Testis (tissue), 3 donors: Measurements from ENCODE around the gene ARL15. TPM values are rescaled to one million over a fixed set of nuclear protein-coding genes. Genes with fewer than 3 reads are reported as not detected.

Experiments
- DNase-seq: peaks from one replicate; pipeline ENCODE4 v3.0.0-alpha.2; 2019
- H3K27ac ChIP-seq, 2 donors: fragments of 200-600 bp; sonication (generic); one replicate each; pipeline ENCODE4 v1.5.1; 2019
- H3K27me3 ChIP-seq: fragments of 200-600 bp; sonication (generic); one replicate; pipeline ENCODE4 v1.5.1; 2019
- H3K36me3 ChIP-seq: fragments of 200-600 bp; sonication (generic); one replicate; pipeline ENCODE4 v1.5.1; 2017; ENCODE audit warnings: low read depth; ENCODE audit errors: missing control alignments
- H3K4me1 ChIP-seq: fragments of 200-600 bp; sonication (generic); one replicate; pipeline ENCODE4 v1.5.1; 2019
- H3K4me3 ChIP-seq, 2 donors: fragments of 200-600 bp; sonication (generic); one replicate each; pipeline ENCODE4 v1.5.1; 2017 to 2019
- H3K9me3 ChIP-seq: fragments of 200-600 bp; sonication (generic); one replicate; pipeline ENCODE4 v1.5.1; 2017
- POLR2A ChIP-seq: fragments of 450-650 bp; IDR thresholded peaks from one replicate; pipeline ENCODE4 v1.6.1; 2017; ENCODE audit warnings: antibody characterized with exemption, mild to moderate bottlenecking, moderate library complexity
- WGBS, 2 donors: methylation state at CpG; one replicate each; pipeline ENCODE4 v1.1.5; 2018; 5-methylcytosine and 5-hydroxymethylcytosine counted together
- intact Hi-C: fragments of 100-400 bp; cut with DNase I; formaldehyde crosslinking; loops from one replicate; pipeline ENCODE4 v1.15.1; 2023; ENCODE audit warnings: low total_unique reads
- polyA plus RNA-seq: library from polyadenylated mRNA; stranded (reverse); fragments of 350-450 nt; fragmentation: Illumina TruSeq; extraction: RNeasy Lipid Tissue Mini Kit (QIAGEN cat#74804); gene quantifications from one replicate; pipeline ENCODE4 v1.2.3, GENCODE V29; 2014; ENCODE audit warnings: low read depth, low replicate concordance; ENCODE audit not compliant: insufficient read depth
- total RNA-seq, 2 donors: library from RNA; depleted of rRNA; stranded (reverse); fragments of >200 nt; gene quantifications; one replicate each; pipeline ENCODE4 v1.2.3, GENCODE V29; 2016
- TF ChIP-seq, protein P1 (sequence below), 3 experiments: fragments of 450-650 bp in 2 of 3; fragments of 200-600 bp in 1 of 3; sonication (generic) in 1 of 3; IDR thresholded peaks; one replicate each; pipeline ENCODE4 v1.5.1; 2016 to 2019; ENCODE audit warnings: antibody characterized with exemption in 3 of 3, mild to moderate bottlenecking in 2 of 3, moderate library complexity in 1 of 3

ARL15 gene
- total and polyA plus RNA-seq, 3 donors from 2014 or later = 36.6 to 88.6 (median 75.2) TPM

DNA sequence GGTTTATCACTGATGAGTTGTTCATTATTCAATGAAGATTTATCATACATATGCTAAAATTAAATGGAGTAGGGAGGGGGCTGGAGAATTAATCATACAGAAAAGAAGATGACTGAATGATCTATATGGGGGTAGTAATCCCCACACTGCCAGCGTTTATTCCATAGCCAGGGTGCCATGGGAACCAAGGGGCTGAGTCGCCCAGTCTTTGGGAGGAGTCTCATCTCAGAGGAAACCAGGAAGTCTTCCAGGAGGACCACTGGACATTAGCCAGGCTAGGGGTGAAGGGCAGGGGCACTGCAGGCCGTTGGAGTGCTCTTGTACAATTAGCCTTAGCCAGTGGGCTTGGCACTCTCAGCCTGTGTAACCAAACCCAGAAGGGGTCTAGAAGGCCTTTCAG lies 226.5 kb downstream of the ARL15 start:
- 63 to 76% methylated on average over 2 to 3 of the region's 3 CpGs for WGBS, 2 donors
- H3K4me1 ChIP-seq = no peaks in the 10 kb centered on the region
- no peaks in the 10 kb centered on the region for H3K36me3 ChIP-seq
- H3K4me3 ChIP-seq = no peak overlapping the region
- intact Hi-C loops = no loop called here
- no peaks in the 10 kb centered on the region for H3K27me3 ChIP-seq
- no peak overlapping the region for H3K27ac ChIP-seq
- DNase-seq = no peak
- TF ChIP-seq, protein P1, sequence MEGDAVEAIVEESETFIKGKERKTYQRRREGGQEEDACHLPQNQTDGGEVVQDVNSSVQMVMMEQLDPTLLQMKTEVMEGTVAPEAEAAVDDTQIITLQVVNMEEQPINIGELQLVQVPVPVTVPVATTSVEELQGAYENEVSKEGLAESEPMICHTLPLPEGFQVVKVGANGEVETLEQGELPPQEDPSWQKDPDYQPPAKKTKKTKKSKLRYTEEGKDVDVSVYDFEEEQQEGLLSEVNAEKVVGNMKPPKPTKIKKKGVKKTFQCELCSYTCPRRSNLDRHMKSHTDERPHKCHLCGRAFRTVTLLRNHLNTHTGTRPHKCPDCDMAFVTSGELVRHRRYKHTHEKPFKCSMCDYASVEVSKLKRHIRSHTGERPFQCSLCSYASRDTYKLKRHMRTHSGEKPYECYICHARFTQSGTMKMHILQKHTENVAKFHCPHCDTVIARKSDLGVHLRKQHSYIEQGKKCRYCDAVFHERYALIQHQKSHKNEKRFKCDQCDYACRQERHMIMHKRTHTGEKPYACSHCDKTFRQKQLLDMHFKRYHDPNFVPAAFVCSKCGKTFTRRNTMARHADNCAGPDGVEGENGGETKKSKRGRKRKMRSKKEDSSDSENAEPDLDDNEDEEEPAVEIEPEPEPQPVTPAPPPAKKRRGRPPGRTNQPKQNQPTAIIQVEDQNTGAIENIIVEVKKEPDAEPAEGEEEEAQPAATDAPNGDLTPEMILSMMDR (IDR thresholded peaks at IDR 0.05) = no peak
- TF ChIP-seq POLR2A = no peak
- no peaks in the 10 kb centered on the region for H3K9me3 ChIP-seq

GRCh38 chr5:54083245-54083644 lies 227.1 kb downstream of the ARL15 start:
- no peak for DNase-seq
- no peaks in the 10 kb centered on the region for H3K27me3 ChIP-seq
- no peaks in the 10 kb centered on the region for H3K9me3 ChIP-seq
- no peaks in the 10 kb centered on the region for H3K36me3 ChIP-seq
- WGBS, 2 donors = 94 to 97% methylated on average over 1 of the region's 1 CpG
- H3K4me3 ChIP-seq = no peak overlapping the region
- no peak overlapping the region for H3K27ac ChIP-seq
- intact Hi-C loops = no loop called here
- TF ChIP-seq, protein P1 (IDR thresholded peaks at IDR 0.05) = no peak
- TF ChIP-seq POLR2A = no peak
- H3K4me1 ChIP-seq = no peaks in the 10 kb centered on the region

DNA sequence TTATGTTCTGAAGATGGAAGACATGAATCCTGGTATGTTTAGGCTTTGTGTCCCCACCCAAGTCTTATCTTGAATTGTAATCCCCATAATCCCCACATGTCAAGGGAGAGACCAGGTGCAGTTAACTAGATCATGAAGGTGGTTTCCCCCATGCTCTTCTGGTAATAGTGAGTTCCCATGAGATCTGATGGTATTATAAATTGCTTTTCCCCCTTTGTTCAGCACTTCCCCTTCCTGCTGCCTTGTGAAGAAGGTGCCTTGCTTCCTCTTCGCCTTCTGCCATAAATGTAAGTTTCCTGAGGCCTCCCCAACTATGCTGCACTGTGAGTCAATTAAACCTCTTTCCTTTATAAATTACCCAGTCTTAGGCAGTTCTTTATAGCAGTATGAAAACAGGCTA lies 229.0 kb downstream of the ARL15 start:
- no peaks in the 10 kb centered on the region for H3K9me3 ChIP-seq
- no peak for DNase-seq
- no peaks in the 10 kb centered on the region for H3K36me3 ChIP-seq
- H3K4me1 ChIP-seq = no peaks in the 10 kb centered on the region
- intact Hi-C loops = no loop called here
- no peak overlapping the region for H3K4me3 ChIP-seq
- TF ChIP-seq, protein P1 (IDR thresholded peaks at IDR 0.05) = no peak
- TF ChIP-seq POLR2A = no peak
- no peak overlapping the region for H3K27ac ChIP-seq
- H3K27me3 ChIP-seq = no peaks in the 10 kb centered on the region
- 87 to 89% methylated on average over 1 of the region's 1 CpG for WGBS, 2 donors

DNA sequence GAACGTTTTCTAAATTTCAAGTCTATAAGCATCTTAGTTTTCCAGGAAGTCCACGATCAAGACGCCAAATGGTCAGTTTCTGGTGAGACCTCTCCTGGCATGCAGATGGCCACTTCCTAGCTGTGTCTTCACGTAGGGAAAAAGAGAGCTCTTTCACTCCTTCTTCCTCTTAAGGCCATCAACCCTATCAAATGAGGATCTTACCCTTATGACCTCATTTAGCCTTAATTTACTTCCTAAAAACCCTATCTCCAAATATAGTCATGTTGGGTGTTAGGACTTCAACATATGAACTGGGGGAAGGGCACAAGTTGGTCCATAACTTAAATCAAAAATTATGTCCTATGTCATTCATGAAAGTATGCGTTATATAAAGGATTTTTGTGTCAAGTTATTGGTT lies 229.5 kb downstream of the ARL15 start:
- Histone ChIP-seq H3K27me3 (no peaks in the 10 kb centered on the region), H3K36me3 (no peaks in the 10 kb centered on the region), H3K9me3 (no peaks in the 10 kb centered on the region), H3K4me1 (no peaks in the 10 kb centered on the region), H3K4me3 (no peak overlapping the region), H3K27ac (no peak overlapping the region)
- DNase-seq = no peak
- intact Hi-C loops = no loop called here
- 80 to 89% methylated on average over 5 of the region's 5 CpGs for WGBS, 2 donors
- TF ChIP-seq, protein P1 (IDR thresholded peaks at IDR 0.05) = no peak
- TF ChIP-seq POLR2A = no peak

GRCh38 chr5:54073735-54074134 lies 236.6 kb downstream of the ARL15 start:
- H3K9me3 ChIP-seq = no peaks in the 10 kb centered on the region
- no peaks in the 10 kb centered on the region for H3K4me1 ChIP-seq
- intact Hi-C loops = no loop called here
- no peak overlapping the region for H3K4me3 ChIP-seq
- no peak overlapping the region for H3K27ac ChIP-seq
- no peaks in the 10 kb centered on the region for H3K36me3 ChIP-seq
- no peaks in the 10 kb centered on the region for H3K27me3 ChIP-seq
- WGBS, 2 donors = 88 to 96% methylated on average over 2 of the region's 2 CpGs
- no peak for TF ChIP-seq POLR2A
- no peak for DNase-seq
